ENCODE results near the gene DENND1A.

DENND1A gene

GRCh38 chr9:123421801-123422455 lies 508.0 kb downstream of the DENND1A start:
- DNase-seq (ENCODE audit: insufficient read length, low spot score) = no peak
- FAIRE-seq = no peak
- TF ChIP-seq, protein P1, sequence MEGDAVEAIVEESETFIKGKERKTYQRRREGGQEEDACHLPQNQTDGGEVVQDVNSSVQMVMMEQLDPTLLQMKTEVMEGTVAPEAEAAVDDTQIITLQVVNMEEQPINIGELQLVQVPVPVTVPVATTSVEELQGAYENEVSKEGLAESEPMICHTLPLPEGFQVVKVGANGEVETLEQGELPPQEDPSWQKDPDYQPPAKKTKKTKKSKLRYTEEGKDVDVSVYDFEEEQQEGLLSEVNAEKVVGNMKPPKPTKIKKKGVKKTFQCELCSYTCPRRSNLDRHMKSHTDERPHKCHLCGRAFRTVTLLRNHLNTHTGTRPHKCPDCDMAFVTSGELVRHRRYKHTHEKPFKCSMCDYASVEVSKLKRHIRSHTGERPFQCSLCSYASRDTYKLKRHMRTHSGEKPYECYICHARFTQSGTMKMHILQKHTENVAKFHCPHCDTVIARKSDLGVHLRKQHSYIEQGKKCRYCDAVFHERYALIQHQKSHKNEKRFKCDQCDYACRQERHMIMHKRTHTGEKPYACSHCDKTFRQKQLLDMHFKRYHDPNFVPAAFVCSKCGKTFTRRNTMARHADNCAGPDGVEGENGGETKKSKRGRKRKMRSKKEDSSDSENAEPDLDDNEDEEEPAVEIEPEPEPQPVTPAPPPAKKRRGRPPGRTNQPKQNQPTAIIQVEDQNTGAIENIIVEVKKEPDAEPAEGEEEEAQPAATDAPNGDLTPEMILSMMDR (IDR thresholded peaks at IDR 0.05; ENCODE audit: insufficient read depth, missing control alignments) = no peak

- TF ChIP-seq, protein P1 (IDR thresholded peaks at IDR 0.05; ENCODE audit: insufficient read depth, missing control alignments) = no peak
- no peak for FAIRE-seq
- DNase-seq (ENCODE audit: insufficient read length, low spot score) = no peak
Measured at GRCh38 chr9:123421186-123421585, 508.7 kb downstream of the DENND1A start.

DNA sequence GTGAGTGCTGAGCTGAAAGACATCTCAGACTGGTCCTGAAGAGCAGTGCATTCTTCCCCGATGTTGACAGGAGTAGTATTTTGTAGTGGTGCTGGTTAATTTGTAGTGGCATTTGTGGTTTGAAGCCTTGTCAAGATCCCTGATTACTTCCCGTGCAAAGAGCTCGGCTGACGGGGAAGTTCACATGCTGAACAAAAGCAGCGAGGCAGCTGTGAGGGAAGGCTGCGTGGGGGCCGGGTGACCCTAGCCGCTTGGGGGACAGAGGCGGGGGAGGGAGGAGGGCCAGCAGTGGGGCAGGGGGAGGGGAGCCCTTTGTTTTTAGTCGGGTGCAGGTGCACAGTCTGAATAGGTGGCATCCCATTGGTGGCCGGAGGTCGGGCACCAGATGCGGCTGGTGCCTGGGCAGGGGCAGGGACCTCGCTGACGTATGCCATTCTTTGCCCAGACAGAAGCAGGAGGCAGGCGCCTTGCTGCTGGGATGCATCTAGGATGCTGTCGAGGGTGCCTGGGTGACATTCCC lies 509.3 kb downstream of the DENND1A start:
- TF ChIP-seq, protein P1 (IDR thresholded peaks at IDR 0.05; ENCODE audit: insufficient read depth, missing control alignments) = no peak
- FAIRE-seq (no peak), DNase-seq (ENCODE audit: insufficient read length, low spot score) (no peak)

DNA sequence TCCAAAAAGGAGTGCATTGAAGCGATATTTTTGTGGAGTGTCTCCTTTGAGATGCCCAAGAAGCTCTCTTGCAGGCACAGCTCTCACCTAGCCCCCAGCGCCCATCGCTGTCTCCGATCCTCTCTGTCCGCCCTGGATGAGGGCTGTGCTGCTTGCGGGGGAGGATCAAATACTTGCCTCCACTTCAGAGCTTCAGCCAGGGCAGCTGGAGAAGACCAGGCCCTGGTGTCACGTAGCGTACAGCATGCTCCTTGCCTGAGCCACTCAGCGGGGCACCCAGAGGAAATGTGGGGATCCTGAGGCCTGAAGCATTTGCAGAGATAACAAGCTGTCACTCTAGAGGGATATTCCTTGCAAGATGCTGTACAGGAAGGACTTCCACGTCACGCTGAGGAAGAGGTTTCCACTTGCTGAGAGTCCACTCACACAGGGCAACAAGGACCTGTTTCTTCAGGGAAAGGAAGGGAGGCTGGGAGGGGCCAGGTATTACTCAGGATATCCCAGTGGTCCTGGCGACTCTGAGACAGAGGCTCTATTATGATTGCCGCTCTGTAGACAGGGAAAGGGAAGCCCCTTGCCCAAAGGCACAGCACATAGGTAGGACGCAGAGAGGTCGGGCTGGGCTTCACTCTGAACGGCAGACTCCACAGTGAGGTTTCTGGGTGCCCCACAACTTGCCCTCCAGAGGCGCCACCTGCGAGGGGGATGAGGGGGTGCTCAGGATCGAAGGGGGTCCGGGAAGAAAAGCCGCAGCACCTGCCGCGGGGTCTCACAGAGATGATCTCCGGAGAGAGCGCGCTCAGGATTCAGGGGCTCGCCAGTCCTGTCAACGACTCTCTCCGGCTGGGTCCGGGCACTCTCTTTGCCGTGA lies 510.0 kb downstream of the DENND1A start:
- DNase-seq (ENCODE audit: insufficient read length, low spot score) (no peak), FAIRE-seq (no peak)
- TF ChIP-seq, protein P1 (IDR thresholded peaks at IDR 0.05; ENCODE audit: insufficient read depth, missing control alignments) = no peak

DNA sequence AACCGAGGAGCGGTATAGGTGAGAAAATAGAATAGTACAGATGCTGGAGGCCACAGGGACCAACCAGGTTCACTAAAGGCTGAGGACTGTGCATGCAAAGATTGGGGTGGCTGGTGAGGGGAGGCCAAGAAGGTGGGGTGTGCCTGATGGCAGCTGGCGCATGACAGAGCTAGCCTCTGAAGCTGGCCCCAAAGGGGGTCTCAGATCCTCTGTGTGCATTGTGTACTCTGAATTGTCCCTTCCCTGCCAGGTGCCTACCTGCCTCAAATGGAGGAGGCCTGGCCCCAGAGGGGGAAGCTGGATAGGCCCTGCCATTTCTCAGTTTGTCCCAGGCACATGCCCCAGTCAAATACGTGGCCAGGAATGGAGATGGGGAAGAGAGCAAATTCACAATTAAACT lies 510.8 kb downstream of the DENND1A start:
- DNase-seq (ENCODE audit: insufficient read length, low spot score) (no peak), FAIRE-seq (no peak)
- TF ChIP-seq, protein P1 (IDR thresholded peaks at IDR 0.05; ENCODE audit: insufficient read depth, missing control alignments) = no peak

DNA sequence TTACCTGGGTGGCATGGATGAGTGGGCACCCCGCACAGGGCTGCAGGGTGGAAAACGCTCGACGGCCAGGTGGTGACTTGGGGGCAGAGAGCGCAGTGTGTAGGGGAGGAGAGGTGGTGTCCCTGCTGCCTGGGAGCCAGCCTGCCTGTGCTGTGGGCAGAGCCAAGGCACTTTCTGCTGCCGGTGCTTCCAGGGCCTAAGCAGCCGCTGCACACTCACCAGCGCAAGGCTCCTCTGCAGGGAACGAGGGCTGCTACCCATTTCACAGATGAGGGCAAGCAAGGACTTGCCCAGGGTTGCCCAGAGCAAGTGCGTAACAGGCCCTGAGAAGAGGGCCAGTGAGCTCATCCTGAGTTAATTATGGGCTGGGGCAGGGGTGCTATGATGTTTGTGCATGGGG lies 511.4 kb downstream of the DENND1A start:
- TF ChIP-seq, protein P1 (IDR thresholded peaks at IDR 0.05; ENCODE audit: insufficient read depth, missing control alignments) = no peak
- no peak for FAIRE-seq

More for the DNA sequence above, 511.4 kb downstream of the DENND1A start:
- DNase-seq (ENCODE audit: insufficient read length, low spot score) = no peak

Data from D721Med (cell line).